Cerebellar nuclear complex (tissue), 1 donor: ENCODE results near the gene IDE.
A peak's percentile ranks its signal among the peaks of the same experiment; 100 is the strongest.

Experiments used
- DNase-seq, 2 experiments: peaks; one replicate each; lab custom pipeline; 2025; lab: John Stamatoyannopoulos, UW

IDE gene

GRCh38 chr10:92567952-92568600 is 5.8 kb downstream of the IDE start:
- no peak for DNase-seq

- no peak for DNase-seq
Measured at GRCh38 chr10:92562424-92562823, 11.5 kb downstream of the IDE start.

- no peak for DNase-seq
Measured at GRCh38 chr10:92559046-92559445, 14.8 kb downstream of the IDE start.

- DNase-seq = no peak
Measured at GRCh38 chr10:92553959-92554358, 19.9 kb downstream of the IDE start.

- DNase-seq = no peak
Measured at GRCh38 chr10:92552310-92552709, 21.6 kb downstream of the IDE start.

- no peak for DNase-seq
Measured at GRCh38 chr10:92550924-92551323, 23.0 kb downstream of the IDE start.

GRCh38 chr10:92547676-92548075 is 26.2 kb downstream of the IDE start:
- no peak for DNase-seq

- DNase-seq = no peak
Measured at GRCh38 chr10:92545556-92545955, 28.3 kb downstream of the IDE start.

- DNase-seq = no peak
Measured at GRCh38 chr10:92544296-92544695, 29.6 kb downstream of the IDE start.

GRCh38 chr10:92542458-92542857 is 31.4 kb downstream of the IDE start:
- no peak for DNase-seq

GRCh38 chr10:92541583-92541982 is 32.3 kb downstream of the IDE start:
- DNase-seq = no peak

GRCh38 chr10:92538231-92538958 is 35.5 kb downstream of the IDE start:
- DNase-seq = no peak

- DNase-seq = no peak
Measured at GRCh38 chr10:92530891-92531535, 42.9 kb downstream of the IDE start.

- no peak for DNase-seq
Measured at GRCh38 chr10:92530421-92530820, 43.5 kb downstream of the IDE start.

GRCh38 chr10:92527716-92528115 is 46.2 kb downstream of the IDE start:
- no peak for DNase-seq

GRCh38 chr10:92523639-92524038 is 50.3 kb downstream of the IDE start:
- DNase-seq = no peak

GRCh38 chr10:92517034-92517655 is 56.7 kb downstream of the IDE start:
- peak in 1 of 2 experiments; percentile 11 for DNase-seq

- no peak for DNase-seq
Measured at GRCh38 chr10:92508866-92509265, 65.0 kb downstream of the IDE start.

- DNase-seq = no peak
Measured at GRCh38 chr10:92506336-92506735, 67.6 kb downstream of the IDE start.

- no peak for DNase-seq
Measured at GRCh38 chr10:92505044-92505443, 68.8 kb downstream of the IDE start.

GRCh38 chr10:92502296-92502808 is 71.5 kb downstream of the IDE start:
- DNase-seq = no peak

GRCh38 chr10:92493362-92493761 is 80.5 kb downstream of the IDE start:
- DNase-seq = no peak
